Muscle layer of colon (tissue), 2 donors: Measurements from ENCODE around the gene TRMT112.
A peak's percentile ranks its signal among the peaks of the same experiment; 100 is the strongest.

ENCODE experiments used
- H3K27ac ChIP-seq: one replicate; pipeline ENCODE4 v1.7.0; 2013; ENCODE audit warnings: low read depth, mild to moderate bottlenecking, low read length, moderate library complexity
- H3K27me3 ChIP-seq, 2 donors: one replicate each; pipeline ENCODE4 v1.7.0; 2013; ENCODE audit warnings: low read length in 2 of 2, mild to moderate bottlenecking in 2 of 2; ENCODE audit not compliant: insufficient read depth in 2 of 2, control insufficient read depth in 1 of 2
- H3K36me3 ChIP-seq: one replicate; pipeline ENCODE4 v1.7.0; 2013; ENCODE audit warnings: mild to moderate bottlenecking, low read length; ENCODE audit not compliant: insufficient read depth
- H3K4me1 ChIP-seq: one replicate; pipeline ENCODE4 v1.7.0; 2013; ENCODE audit warnings: mild to moderate bottlenecking, low read length; ENCODE audit not compliant: insufficient read depth
- H3K4me3 ChIP-seq, 2 donors: one replicate each; pipeline ENCODE4 v1.7.0; 2013; ENCODE audit warnings: low read length in 2 of 2, low read depth in 1 of 2, mild to moderate bottlenecking in 1 of 2, moderate library complexity in 1 of 2
- H3K9ac ChIP-seq: one replicate; pipeline ENCODE4 v1.7.0; 2013; ENCODE audit warnings: low read length
- H3K9me3 ChIP-seq: one replicate; pipeline ENCODE4 v1.7.0; 2013; ENCODE audit warnings: mild to moderate bottlenecking, low read length
- donor health status: abdominal sarcoma.
- donor health status: Adenocarcinoma of cecum.

The TRMT112 gene

GRCh38 chr11:64283092-64283491 is 34.3 kb downstream of the TRMT112 start:
- no peaks in the 10 kb centered on the region for H3K9me3 ChIP-seq
- no peak overlapping the region for H3K27ac ChIP-seq

GRCh38 chr11:64281957-64282770 is 35.2 kb downstream of the TRMT112 start:
- Histone ChIP-seq H3K27me3 (no peaks in the 10 kb centered on the region), H3K4me1 (peaks cover 19% of the 10 kb centered on the region), H3K4me3 (no peak overlapping the region), H3K27ac (no peak overlapping the region), H3K9ac (no peak overlapping the region), H3K36me3 (peaks cover 18% of the 10 kb centered on the region), H3K9me3 (no peaks in the 10 kb centered on the region)

More at GRCh38 chr11:64283092-64283491, 34.3 kb downstream of the TRMT112 start:
- H3K36me3 ChIP-seq = peaks cover 16% of the 10 kb centered on the region
- no peaks in the 10 kb centered on the region for H3K27me3 ChIP-seq
- H3K4me1 ChIP-seq = peaks cover 19% of the 10 kb centered on the region
- H3K9ac ChIP-seq = peak overlapping the region; percentile 93
- no peak overlapping the region for H3K4me3 ChIP-seq

- H3K36me3 ChIP-seq = peaks cover 35% of the 10 kb centered on the region
- H3K27ac ChIP-seq = no peak overlapping the region
Observed at GRCh38 chr11:64278576-64279190, 38.7 kb downstream of the TRMT112 start.

GRCh38 chr11:64276653-64277431 is 40.5 kb downstream of the TRMT112 start:
- no peaks in the 10 kb centered on the region for H3K27me3 ChIP-seq
- peaks cover 4% of the 10 kb centered on the region for H3K4me1 ChIP-seq
- H3K9ac ChIP-seq = no peak overlapping the region
- no peak overlapping the region for H3K27ac ChIP-seq
- H3K9me3 ChIP-seq = no peaks in the 10 kb centered on the region
- peaks cover 30% of the 10 kb centered on the region for H3K36me3 ChIP-seq
- H3K4me3 ChIP-seq = no peak overlapping the region

More at GRCh38 chr11:64278576-64279190, 38.7 kb downstream of the TRMT112 start:
- H3K4me3 ChIP-seq = no peak overlapping the region
- H3K4me1 ChIP-seq = peaks cover 8% of the 10 kb centered on the region
- no peaks in the 10 kb centered on the region for H3K9me3 ChIP-seq
- H3K27me3 ChIP-seq = no peaks in the 10 kb centered on the region
- no peak overlapping the region for H3K9ac ChIP-seq

GRCh38 chr11:64275841-64276240 is 41.5 kb downstream of the TRMT112 start:
- Histone ChIP-seq H3K27ac (no peak overlapping the region), H3K4me1 (peaks cover 6% of the 10 kb centered on the region)

GRCh38 chr11:64275031-64275800 is 42.1 kb downstream of the TRMT112 start:
- no peaks in the 10 kb centered on the region for H3K9me3 ChIP-seq
- no peaks in the 10 kb centered on the region for H3K27me3 ChIP-seq
- no peak overlapping the region for H3K4me3 ChIP-seq
- peaks cover 6% of the 10 kb centered on the region for H3K4me1 ChIP-seq
- H3K9ac ChIP-seq = no peak overlapping the region
- peaks cover 24% of the 10 kb centered on the region for H3K36me3 ChIP-seq
- no peak overlapping the region for H3K27ac ChIP-seq

More at GRCh38 chr11:64275841-64276240, 41.5 kb downstream of the TRMT112 start:
- Histone ChIP-seq H3K4me3 (no peak overlapping the region), H3K27me3 (no peaks in the 10 kb centered on the region), H3K9me3 (no peaks in the 10 kb centered on the region), H3K9ac (no peak overlapping the region), H3K36me3 (peaks cover 24% of the 10 kb centered on the region)

- peak overlapping the region; percentile 99 for H3K27ac ChIP-seq
- peak overlapping the region; percentile 73 for H3K9ac ChIP-seq
- H3K27me3 ChIP-seq = no peaks in the 10 kb centered on the region
- H3K4me3 ChIP-seq = peak overlapping the region; percentile 77 to 94
- peaks cover 11% of the 10 kb centered on the region for H3K36me3 ChIP-seq
- peaks cover 19% of the 10 kb centered on the region for H3K4me1 ChIP-seq
- no peaks in the 10 kb centered on the region for H3K9me3 ChIP-seq
Observed at GRCh38 chr11:64269540-64270220, 47.7 kb downstream of the TRMT112 start.

- peak overlapping the region; percentile 99 for H3K27ac ChIP-seq
- H3K4me3 ChIP-seq = peak overlapping the region; percentile 77 to 94
- H3K9ac ChIP-seq = peak overlapping the region; percentile 39
- no peaks in the 10 kb centered on the region for H3K9me3 ChIP-seq
- H3K27me3 ChIP-seq = no peaks in the 10 kb centered on the region
- H3K4me1 ChIP-seq = peaks cover 19% of the 10 kb centered on the region
- peaks cover 11% of the 10 kb centered on the region for H3K36me3 ChIP-seq
Observed at GRCh38 chr11:64268893-64269539, 48.3 kb downstream of the TRMT112 start.

- Histone ChIP-seq H3K27ac (peak overlapping the region; percentile 99), H3K36me3 (peaks cover 14% of the 10 kb centered on the region), H3K9me3 (no peaks in the 10 kb centered on the region), H3K27me3 (no peaks in the 10 kb centered on the region), H3K9ac (peak overlapping the region; percentile 39), H3K4me3 (peak overlapping the region; percentile 77 to 94), H3K4me1 (peaks cover 19% of the 10 kb centered on the region)
Observed at GRCh38 chr11:64268025-64268892, 49.1 kb downstream of the TRMT112 start.
